Measurements from ENCODE around the gene NFRKB.

NFRKB gene

GRCh38 chr11:129929721-129930120, 34.3 kb upstream of the NFRKB start:
- no peaks in the 10 kb centered on the region for H3K79me2 ChIP-seq (ENCODE audit: low read length)
- no peaks in the 10 kb centered on the region for H4K20me1 ChIP-seq (ENCODE audit: insufficient read depth, low read length)
- no peaks in the 10 kb centered on the region for H3K9me3 ChIP-seq (ENCODE audit: insufficient read depth, low read length)
- H3K27ac ChIP-seq (ENCODE audit: low read length): no peak overlapping the region
- no peaks in the 10 kb centered on the region for H3K36me3 ChIP-seq (replicated peaks; ENCODE audit: low read depth, low read length)
- no peak for TF ChIP-seq EZH2phosphoT487 (IDR thresholded peaks at IDR 0.05; ENCODE audit: low read depth)
- TF ChIP-seq CTCF (IDR thresholded peaks at IDR 0.05; ENCODE audit: low read depth, low read length): no peak
- H3K4me1 ChIP-seq (ENCODE audit: low read length): no peaks in the 10 kb centered on the region
- no peak overlapping the region for H3K9ac ChIP-seq (ENCODE audit: low read length)
- no peak overlapping the region for H3K4me3 ChIP-seq (ENCODE audit: low read length)
- no peaks in the 10 kb centered on the region for H3K27me3 ChIP-seq (ENCODE audit: low read depth, low read length)
- H2AFZ ChIP-seq (ENCODE audit: low read depth, low read length): no peak overlapping the region
- no peak overlapping the region for H3K4me2 ChIP-seq (ENCODE audit: low read length)

GRCh38 chr11:129928923-129929692, 33.7 kb upstream of the NFRKB start:
- no peak overlapping the region for H3K4me3 ChIP-seq (ENCODE audit: low read length)
- H2AFZ ChIP-seq (ENCODE audit: low read depth, low read length): no peak overlapping the region
- H3K36me3 ChIP-seq (replicated peaks; ENCODE audit: low read depth, low read length): peaks cover 3% of the 10 kb centered on the region
- no peak overlapping the region for H3K4me2 ChIP-seq (ENCODE audit: low read length)
- TF ChIP-seq EZH2phosphoT487 (IDR thresholded peaks at IDR 0.05; ENCODE audit: low read depth) (no peak), CTCF (IDR thresholded peaks at IDR 0.05; ENCODE audit: low read depth, low read length) (no peak)
- no peaks in the 10 kb centered on the region for H3K9me3 ChIP-seq (ENCODE audit: insufficient read depth, low read length)
- no peaks in the 10 kb centered on the region for H3K27me3 ChIP-seq (ENCODE audit: low read depth, low read length)
- no peak overlapping the region for H3K9ac ChIP-seq (ENCODE audit: low read length)
- no peaks in the 10 kb centered on the region for H4K20me1 ChIP-seq (ENCODE audit: insufficient read depth, low read length)
- H3K79me2 ChIP-seq (ENCODE audit: low read length): no peaks in the 10 kb centered on the region
- no peak overlapping the region for H3K27ac ChIP-seq (ENCODE audit: low read length)
- no peaks in the 10 kb centered on the region for H3K4me1 ChIP-seq (ENCODE audit: low read length)

DNA sequence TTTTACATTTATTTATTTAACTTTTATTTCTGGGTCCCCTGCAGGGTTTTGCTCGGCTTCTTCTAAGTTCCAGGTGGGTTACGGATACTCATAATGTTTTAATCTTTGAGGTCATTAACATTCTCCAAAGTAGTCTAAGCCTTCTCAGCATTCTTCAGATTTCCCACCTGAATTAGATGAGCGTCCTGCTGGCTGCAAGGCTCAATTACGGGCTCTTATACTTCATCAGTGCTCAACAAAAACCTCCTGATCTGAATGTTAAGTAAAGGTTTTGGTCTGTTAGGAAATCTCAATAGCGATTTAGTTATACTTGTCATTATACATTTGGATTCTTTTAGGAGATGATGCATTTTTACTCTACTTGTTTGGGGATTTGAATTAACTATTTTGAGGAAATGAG, 27.3 kb upstream of the NFRKB start:
- Histone ChIP-seq H2AFZ (ENCODE audit: low read depth, low read length) (no peak overlapping the region), H3K27me3 (ENCODE audit: low read depth, low read length) (no peaks in the 10 kb centered on the region), H3K27ac (ENCODE audit: low read length) (no peak overlapping the region), H3K9me3 (ENCODE audit: insufficient read depth, low read length) (no peaks in the 10 kb centered on the region), H3K9ac (ENCODE audit: low read length) (no peak overlapping the region), H3K79me2 (ENCODE audit: low read length) (no peaks in the 10 kb centered on the region), H4K20me1 (ENCODE audit: insufficient read depth, low read length) (no peaks in the 10 kb centered on the region), H3K4me1 (ENCODE audit: low read length) (no peaks in the 10 kb centered on the region), H3K4me3 (ENCODE audit: low read length) (no peak overlapping the region), H3K4me2 (ENCODE audit: low read length) (no peak overlapping the region), H3K36me3 (replicated peaks; ENCODE audit: low read depth, low read length) (peaks cover 3% of the 10 kb centered on the region)
- no peak for TF ChIP-seq EZH2phosphoT487 (IDR thresholded peaks at IDR 0.05; ENCODE audit: low read depth)
- no peak for TF ChIP-seq CTCF (IDR thresholded peaks at IDR 0.05; ENCODE audit: low read depth, low read length)

- Histone ChIP-seq H3K79me2 (ENCODE audit: low read length) (no peaks in the 10 kb centered on the region), H3K4me1 (ENCODE audit: low read length) (no peaks in the 10 kb centered on the region), H3K27me3 (ENCODE audit: low read depth, low read length) (no peaks in the 10 kb centered on the region), H3K4me2 (ENCODE audit: low read length) (no peak overlapping the region), H4K20me1 (ENCODE audit: insufficient read depth, low read length) (no peaks in the 10 kb centered on the region), H3K4me3 (ENCODE audit: low read length) (no peak overlapping the region), H2AFZ (ENCODE audit: low read depth, low read length) (no peak overlapping the region), H3K9ac (ENCODE audit: low read length) (no peak overlapping the region), H3K9me3 (ENCODE audit: insufficient read depth, low read length) (no peaks in the 10 kb centered on the region), H3K36me3 (replicated peaks; ENCODE audit: low read depth, low read length) (peaks cover 6% of the 10 kb centered on the region), H3K27ac (ENCODE audit: low read length) (no peak overlapping the region)
- TF ChIP-seq EZH2phosphoT487 (IDR thresholded peaks at IDR 0.05; ENCODE audit: low read depth): no peak
- TF ChIP-seq CTCF (IDR thresholded peaks at IDR 0.05; ENCODE audit: low read depth, low read length): no peak
Measured at GRCh38 chr11:129918361-129918760, 23.0 kb upstream of the NFRKB start.
